ENCODE measurements around the gene PKHD1. TPM values are rescaled to one million over a fixed set of nuclear protein-coding genes. Genes with fewer than 3 reads are reported as not detected.

Gene PKHD1
- total and polyA plus RNA-seq, 4 experiments from 2014 or later, result not detected

DNA sequence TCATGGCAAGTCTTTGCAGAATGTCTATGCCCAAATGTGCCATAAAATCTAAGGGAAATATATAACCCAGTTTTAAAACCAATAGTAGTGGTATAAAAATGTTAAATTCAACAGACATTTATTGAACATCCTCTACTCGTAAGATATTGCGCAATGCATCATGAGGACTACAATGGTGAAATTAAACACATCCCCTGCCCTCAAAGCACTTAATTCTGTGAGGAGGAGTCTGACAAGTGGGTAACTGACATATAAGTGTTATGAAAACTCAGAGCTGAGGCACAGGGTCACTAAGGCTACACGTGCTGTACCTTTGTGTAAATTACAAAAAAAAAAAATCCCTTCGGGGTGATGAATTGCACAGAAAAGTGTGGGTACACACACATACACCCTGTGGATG lies 6.2 kb downstream of the PKHD1 start:
- Histone ChIP-seq H3K27ac (ENCODE audit: low read depth, low read length) (no peak overlapping the region), H3K4me1 (ENCODE audit: insufficient read depth, low read length) (no peaks in the 10 kb centered on the region), H3K27me3 (ENCODE audit: insufficient read depth, low read length) (no peaks in the 10 kb centered on the region), H3K4me3 (ENCODE audit: low read length in 2 of 2) (no peak overlapping the region), H3K36me3 (ENCODE audit: insufficient read depth, low read length) (no peaks in the 10 kb centered on the region), H3K9me3 (ENCODE audit: control insufficient read depth in 1 of 2, low read length in 2 of 2) (no peaks in the 10 kb centered on the region)
- intact Hi-C loops (cut with micrococcal nuclease), result no loop called here
- DNase-seq, result no peak
- ChIA-PET POLR2A (ENCODE audit: partially characterized antibody) (no interaction called here), CTCF (ENCODE audit: partially characterized antibody) (interaction anchor here (1.4 kb wide), 1 partner anchor 17 kb away, joined by 3 read pairs; no protein-coding TSS in a partner anchor)
- Mint-ChIP-seq H3K36me3 (no peaks in the 10 kb centered on the region), H3K27me3 (peaks cover 15% of the 10 kb centered on the region in 2 donors), H3K4me3 (no peak overlapping the region), H3K27ac (no peak overlapping the region), H3K4me1 (no peaks in the 10 kb centered on the region), H3K9me3 (peaks cover 0 to 2% (median 0%) of the 10 kb centered on the region in 8 donors)

- Histone ChIP-seq H3K9me3 (ENCODE audit: control insufficient read depth in 1 of 2, low read length in 2 of 2) (no peaks in the 10 kb centered on the region), H3K4me1 (ENCODE audit: insufficient read depth, low read length) (no peaks in the 10 kb centered on the region), H3K4me3 (ENCODE audit: low read length in 2 of 2) (no peak overlapping the region), H3K36me3 (ENCODE audit: insufficient read depth, low read length) (no peaks in the 10 kb centered on the region), H3K27ac (ENCODE audit: low read depth, low read length) (no peak overlapping the region), H3K27me3 (ENCODE audit: insufficient read depth, low read length) (no peaks in the 10 kb centered on the region)
- H3K27me3 Mint-ChIP-seq, result peaks cover 14 to 19% of the 10 kb centered on the region in 2 donors
- DNase-seq, result no peak
- ChIA-PET CTCF (ENCODE audit: partially characterized antibody) (interaction anchor here (1.1 kb wide), 1 partner anchor 14 kb away, joined by 5 read pairs; no protein-coding TSS in a partner anchor), POLR2A (ENCODE audit: partially characterized antibody) (no interaction called here)
- intact Hi-C loops (cut with micrococcal nuclease), result no loop called here
- H3K4me3 Mint-ChIP-seq, result no peak overlapping the region
- no peak overlapping the region for H3K27ac Mint-ChIP-seq
- no peaks in the 10 kb centered on the region for H3K4me1 Mint-ChIP-seq
- H3K9me3 Mint-ChIP-seq, result no peaks in the 10 kb centered on the region
- H3K36me3 Mint-ChIP-seq, result no peaks in the 10 kb centered on the region
Observed at GRCh38 chr6:52077961-52078625, 9.3 kb downstream of the PKHD1 start.

GRCh38 chr6:52077180-52077884 lies 10.1 kb downstream of the PKHD1 start:
- Histone ChIP-seq H3K9me3 (ENCODE audit: control insufficient read depth in 1 of 2, low read length in 2 of 2) (no peaks in the 10 kb centered on the region), H3K4me1 (ENCODE audit: insufficient read depth, low read length) (no peaks in the 10 kb centered on the region), H3K27me3 (ENCODE audit: insufficient read depth, low read length) (no peaks in the 10 kb centered on the region), H3K36me3 (ENCODE audit: insufficient read depth, low read length) (no peaks in the 10 kb centered on the region), H3K4me3 (ENCODE audit: low read length in 2 of 2) (no peak overlapping the region), H3K27ac (ENCODE audit: low read depth, low read length) (no peak overlapping the region)
- CTCF ChIA-PET (ENCODE audit: partially characterized antibody), result interaction anchor here (1.1 kb wide), 1 partner anchor 13 kb away, joined by 5 read pairs; no protein-coding TSS in a partner anchor
- DNase-seq, result no peak
- H3K4me1 Mint-ChIP-seq, result no peaks in the 10 kb centered on the region
- H3K36me3 Mint-ChIP-seq, result no peaks in the 10 kb centered on the region
- peaks cover 9 to 19% of the 10 kb centered on the region in 2 donors for H3K27me3 Mint-ChIP-seq
- H3K9me3 Mint-ChIP-seq, result no peaks in the 10 kb centered on the region
- no peak overlapping the region for H3K4me3 Mint-ChIP-seq
- POLR2A ChIA-PET (ENCODE audit: partially characterized antibody), result no interaction called here
- intact Hi-C loops (cut with micrococcal nuclease), result no loop called here
- H3K27ac Mint-ChIP-seq, result no peak overlapping the region

GRCh38 chr6:52076791-52077179 lies 10.6 kb downstream of the PKHD1 start:
- Histone ChIP-seq H3K27me3 (ENCODE audit: insufficient read depth, low read length) (no peaks in the 10 kb centered on the region), H3K27ac (ENCODE audit: low read depth, low read length) (no peak overlapping the region), H3K9me3 (ENCODE audit: control insufficient read depth in 1 of 2, low read length in 2 of 2) (no peaks in the 10 kb centered on the region), H3K36me3 (ENCODE audit: insufficient read depth, low read length) (no peaks in the 10 kb centered on the region), H3K4me3 (ENCODE audit: low read length in 2 of 2) (no peak overlapping the region), H3K4me1 (ENCODE audit: insufficient read depth, low read length) (no peaks in the 10 kb centered on the region)
- no peak overlapping the region for H3K4me3 Mint-ChIP-seq
- intact Hi-C loops (cut with micrococcal nuclease), result no loop called here
- no peak for DNase-seq
- H3K36me3 Mint-ChIP-seq, result no peaks in the 10 kb centered on the region
- no peaks in the 10 kb centered on the region for H3K9me3 Mint-ChIP-seq
- no peaks in the 10 kb centered on the region for H3K4me1 Mint-ChIP-seq
- ChIA-PET POLR2A (ENCODE audit: partially characterized antibody) (no interaction called here), CTCF (ENCODE audit: partially characterized antibody) (interaction anchor here (1.3 to 1.8 kb wide), 2 partner anchors 13 to 27 kb away, joined by 3 to 5 read pairs; no protein-coding TSS in a partner anchor)
- H3K27ac Mint-ChIP-seq, result no peak overlapping the region
- H3K27me3 Mint-ChIP-seq, result peaks cover 9 to 20% of the 10 kb centered on the region in 2 donors

DNA sequence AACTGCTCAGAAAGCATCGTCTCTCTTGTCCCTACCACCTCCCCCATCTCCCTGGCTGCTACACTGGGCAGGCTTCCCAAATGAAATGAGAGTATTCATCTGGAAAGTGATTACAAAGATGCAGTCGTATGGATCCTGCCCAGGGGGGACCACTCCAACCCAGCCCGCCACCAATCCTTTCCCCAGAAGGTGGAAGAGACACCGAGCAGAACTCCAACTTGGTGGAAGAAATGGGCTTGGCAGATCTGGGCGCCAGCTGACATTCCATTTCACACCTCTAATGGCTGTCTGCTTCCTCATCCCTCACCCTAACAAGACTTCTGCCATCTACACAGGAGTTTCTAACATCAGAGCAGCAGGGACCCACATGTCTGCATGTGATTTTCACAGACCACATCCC lies 12.7 kb downstream of the PKHD1 start:
- intact Hi-C loops (cut with micrococcal nuclease), result no loop called here
- H3K27me3 Mint-ChIP-seq, result peaks cover 9 to 18% of the 10 kb centered on the region in 2 donors
- CTCF ChIA-PET (ENCODE audit: partially characterized antibody), result interaction anchor here (1.8 kb wide), 1 partner anchor 11 kb away, joined by 5 read pairs; no protein-coding TSS in a partner anchor

GRCh38 chr6:52074155-52074554 lies 13.3 kb downstream of the PKHD1 start:
- Histone ChIP-seq H3K4me1 (ENCODE audit: insufficient read depth, low read length) (no peaks in the 10 kb centered on the region), H3K27ac (ENCODE audit: low read depth, low read length) (no peak overlapping the region), H3K9me3 (ENCODE audit: control insufficient read depth in 1 of 2, low read length in 2 of 2) (no peaks in the 10 kb centered on the region), H3K36me3 (ENCODE audit: insufficient read depth, low read length) (no peaks in the 10 kb centered on the region), H3K4me3 (ENCODE audit: low read length in 2 of 2) (no peak overlapping the region), H3K27me3 (ENCODE audit: insufficient read depth, low read length) (no peaks in the 10 kb centered on the region)
- ChIA-PET CTCF (ENCODE audit: partially characterized antibody) (no interaction called here), POLR2A (ENCODE audit: partially characterized antibody) (no interaction called here)
- Mint-ChIP-seq H3K4me3 (no peak overlapping the region), H3K27me3 (peaks cover 8 to 16% of the 10 kb centered on the region in 2 donors), H3K4me1 (no peaks in the 10 kb centered on the region), H3K9me3 (no peaks in the 10 kb centered on the region), H3K27ac (no peak overlapping the region), H3K36me3 (no peaks in the 10 kb centered on the region)
- intact Hi-C loops (cut with micrococcal nuclease), result no loop called here
- DNase-seq, result no peak

More for the DNA sequence above, 12.7 kb downstream of the PKHD1 start:
- Mint-ChIP-seq H3K36me3 (no peaks in the 10 kb centered on the region), H3K4me1 (no peaks in the 10 kb centered on the region), H3K4me3 (no peak overlapping the region), H3K9me3 (no peaks in the 10 kb centered on the region), H3K27ac (peak overlapping the region in 1 of 7 donors; percentile 4)
- POLR2A ChIA-PET (ENCODE audit: partially characterized antibody), result no interaction called here
- no peaks in the 10 kb centered on the region for H3K9me3 ChIP-seq (ENCODE audit: control insufficient read depth in 1 of 2, low read length in 2 of 2)
- H3K36me3 ChIP-seq (ENCODE audit: insufficient read depth, low read length), result no peaks in the 10 kb centered on the region
- no peak overlapping the region for H3K4me3 ChIP-seq (ENCODE audit: low read length in 2 of 2)
- H3K27me3 ChIP-seq (ENCODE audit: insufficient read depth, low read length), result no peaks in the 10 kb centered on the region
- H3K27ac ChIP-seq (ENCODE audit: low read depth, low read length), result no peak overlapping the region
- H3K4me1 ChIP-seq (ENCODE audit: insufficient read depth, low read length), result no peaks in the 10 kb centered on the region
- no peak for DNase-seq

GRCh38 chr6:52065621-52066020 lies 21.8 kb downstream of the PKHD1 start:
- H3K27me3 ChIP-seq (ENCODE audit: insufficient read depth, low read length), result no peaks in the 10 kb centered on the region
- Mint-ChIP-seq H3K4me3 (no peak overlapping the region), H3K9me3 (peaks cover 0 to 2% (median 0%) of the 10 kb centered on the region in 8 donors), H3K36me3 (no peaks in the 10 kb centered on the region), H3K27me3 (peaks cover 0 to 2% of the 10 kb centered on the region in 2 donors), H3K4me1 (peaks cover 11 to 14% (median 12%) of the 10 kb centered on the region in 4 donors), H3K27ac (no peak overlapping the region)
- peaks cover 14% of the 10 kb centered on the region for H3K4me1 ChIP-seq (ENCODE audit: insufficient read depth, low read length)
- intact Hi-C loops (cut with micrococcal nuclease), result loop anchor here (10.0 kb wide), 1 partner anchor 359 kb away; the partner anchor contains the start of gene EFHC1
- no peaks in the 10 kb centered on the region for H3K36me3 ChIP-seq (ENCODE audit: insufficient read depth, low read length)
- POLR2A ChIA-PET (ENCODE audit: partially characterized antibody), result no interaction called here
- H3K9me3 ChIP-seq (ENCODE audit: control insufficient read depth in 1 of 2, low read length in 2 of 2), result no peaks in the 10 kb centered on the region
- DNase-seq, result no peak
- CTCF ChIA-PET (ENCODE audit: partially characterized antibody), result interaction anchor here (1.8 to 8.4 kb wide), 2 partner anchors 16 to 198 kb away, joined by 5 to 84 read pairs; no protein-coding TSS in a partner anchor
- no peak overlapping the region for H3K27ac ChIP-seq (ENCODE audit: low read depth, low read length)
- H3K4me3 ChIP-seq (ENCODE audit: low read length in 2 of 2), result no peak overlapping the region
